Tibial artery (tissue), 4 donors: ENCODE measurements around the gene HSP90AB1.

ENCODE experiments used
- DNase-seq, 2 donors: peaks; one replicate each; pipeline ENCODE4 v3.0.0-alpha.2; 2019
- H3K27ac ChIP-seq, 2 donors: fragments of 200-600 bp; sonication (generic) in 1 of 2; 1 replicate in 1 of 2; 2 replicates in 1 of 2; pipeline ENCODE4 v1.5.1; 2018 to 2019; ENCODE audit warnings: mild to moderate bottlenecking in 1 of 2
- H3K27me3 ChIP-seq, 2 donors: fragments of 200-600 bp; sonication (generic) in 1 of 2; one replicate each; pipeline versions ENCODE4 v1.5.1 to v1.6.0; 2016 to 2019
- H3K36me3 ChIP-seq, 3 donors: fragments of 200-600 bp; sonication (generic) in 2 of 3; one replicate each; pipeline ENCODE4 v1.5.1; 2016 to 2019; ENCODE audit warnings: mild to moderate bottlenecking in 2 of 3
- H3K4me1 ChIP-seq, 4 donors: fragments of 200-600 bp; sonication (generic) in 2 of 4; 1 replicate in 3 of 4; 2 replicates in 1 of 4; pipeline ENCODE4 v1.5.1; 2016 to 2019
- H3K4me3 ChIP-seq, 2 donors: fragments of 200-600 bp; sonication (generic) in 1 of 2; 1 replicate in 1 of 2; 2 replicates in 1 of 2; pipeline ENCODE4 v1.5.1; 2018 to 2019; ENCODE audit warnings: mild to moderate bottlenecking in 2 of 2
- H3K9me3 ChIP-seq, 3 donors: fragments of 200-600 bp; sonication (generic) in 1 of 3; one replicate each; pipeline ENCODE4 v1.5.1; 2016 to 2019
- CTCF ChIP-seq, 2 experiments: fragments of 200-600 bp in 1 of 2; fragments of 450-650 bp in 1 of 2; IDR thresholded peaks; one replicate each; pipeline ENCODE4 v1.5.1; 2017 to 2019; ENCODE audit warnings: antibody characterized with exemption in 2 of 2, mild to moderate bottlenecking in 1 of 2, moderate library complexity in 1 of 2
- intact Hi-C: fragments of 100-400 bp; cut with DNase I; formaldehyde crosslinking; loops from one replicate; pipeline ENCODE4 v1.15.0; 2023; ENCODE audit warnings: low total_unique reads

Gene HSP90AB1

GRCh38 chr6:44219815-44220784, 26.8 kb upstream of the HSP90AB1 start:
- TF ChIP-seq CTCF (IDR thresholded peaks at IDR 0.05) = no peak
- intact Hi-C loops = no loop called here
- H3K27ac ChIP-seq = peak overlapping the region; percentile 97 to 99
- DNase-seq = no peak
- no peaks in the 10 kb centered on the region for H3K9me3 ChIP-seq
- H3K4me1 ChIP-seq = peaks cover 0 to 78% (median 64%) of the 10 kb centered on the region in 4 donors
- no peaks in the 10 kb centered on the region for H3K36me3 ChIP-seq
- H3K27me3 ChIP-seq = no peaks in the 10 kb centered on the region
- H3K4me3 ChIP-seq = peak overlapping the region; percentile 68 to 83

- H3K36me3 ChIP-seq = no peaks in the 10 kb centered on the region
- peak overlapping the region; percentile 97 to 99 for H3K27ac ChIP-seq
- DNase-seq = no peak
- peak overlapping the region; percentile 68 to 83 for H3K4me3 ChIP-seq
- H3K27me3 ChIP-seq = no peaks in the 10 kb centered on the region
- peaks cover 0 to 86% (median 72%) of the 10 kb centered on the region in 4 donors for H3K4me1 ChIP-seq
- intact Hi-C loops = no loop called here
- H3K9me3 ChIP-seq = no peaks in the 10 kb centered on the region
- TF ChIP-seq CTCF (IDR thresholded peaks at IDR 0.05) = no peak
Observed at GRCh38 chr6:44220913-44221290, 26.0 kb upstream of the HSP90AB1 start.

- TF ChIP-seq CTCF (IDR thresholded peaks at IDR 0.05) = peak; percentile 81 to 95
- H3K4me3 ChIP-seq = peak overlapping the region; percentile 62 to 63
- H3K9me3 ChIP-seq = no peaks in the 10 kb centered on the region
- H3K4me1 ChIP-seq = peaks cover 0 to 91% (median 77%) of the 10 kb centered on the region in 4 donors
- H3K36me3 ChIP-seq = no peaks in the 10 kb centered on the region
- no peaks in the 10 kb centered on the region for H3K27me3 ChIP-seq
- intact Hi-C loops = no loop called here
- DNase-seq = peak; percentile 95 to 98
- H3K27ac ChIP-seq = peak overlapping the region; percentile 97 to 99
Observed at GRCh38 chr6:44221291-44221960, 25.5 kb upstream of the HSP90AB1 start.

GRCh38 chr6:44221961-44222335, 25.0 kb upstream of the HSP90AB1 start:
- Histone ChIP-seq H3K4me3 (peak overlapping the region; percentile 62 to 63), H3K9me3 (no peaks in the 10 kb centered on the region)
- intact Hi-C loops = no loop called here

More at GRCh38 chr6:44221961-44222335, 25.0 kb upstream of the HSP90AB1 start:
- peak overlapping the region; percentile 97 to 99 for H3K27ac ChIP-seq
- H3K4me1 ChIP-seq = peaks cover 0 to 92% (median 77%) of the 10 kb centered on the region in 4 donors
- H3K36me3 ChIP-seq = no peaks in the 10 kb centered on the region
- no peak for TF ChIP-seq CTCF (IDR thresholded peaks at IDR 0.05)
- no peak for DNase-seq
- H3K27me3 ChIP-seq = no peaks in the 10 kb centered on the region
